Kidney (tissue), 14 donors: ENCODE measurements around the gene SNAP25. TPM values are rescaled to one million over a fixed set of nuclear protein-coding genes. Genes with fewer than 3 reads are reported as not detected.

Experiments used
- DNase-seq, 5 donors: peaks; one replicate each; pipeline ENCODE4 v3.0.0-alpha.2; 2013 to 2020
- FAIRE-seq: peaks from 2 replicates; lab custom pipeline; 2012; peaks lifted over from hg19 to GRCh38; lab: Jason Lieb, UNC
- H3K27ac ChIP-seq, 2 donors: one replicate each; pipeline ENCODE4 v1.7.0; 2013; ENCODE audit warnings: low read depth in 2 of 2, low read length in 2 of 2, inconsistent platforms in 1 of 2
- H3K27me3 ChIP-seq: one replicate; pipeline ENCODE4 v1.7.1; 2013; ENCODE audit warnings: low read length, inconsistent platforms; ENCODE audit not compliant: control insufficient read depth, insufficient read depth
- H3K36me3 ChIP-seq, 3 donors: one replicate each; pipeline versions ENCODE4 v1.7.0 to v1.7.1; 2013; ENCODE audit warnings: low read length in 3 of 3, control low read depth in 1 of 3, inconsistent platforms in 1 of 3; ENCODE audit not compliant: insufficient read depth in 3 of 3, control insufficient read depth in 2 of 3
- H3K4me1 ChIP-seq, 3 donors: one replicate each; pipeline versions ENCODE4 v1.7.0 to v1.7.1; 2013; ENCODE audit warnings: low read length in 3 of 3, inconsistent platforms in 1 of 3, low read depth in 1 of 3; ENCODE audit not compliant: control insufficient read depth in 2 of 3, insufficient read depth in 2 of 3
- H3K4me3 ChIP-seq, 3 donors: one replicate each; pipeline versions ENCODE4 v1.7.0 to v1.8.1; 2013; ENCODE audit warnings: low read length in 3 of 3, control low read depth in 1 of 3, inconsistent platforms in 1 of 3
- H3K9ac ChIP-seq, 3 donors: one replicate each; pipeline versions ENCODE4 v1.7.0 to v1.7.1; 2013; ENCODE audit warnings: low read length in 3 of 3, control low read depth in 1 of 3, inconsistent platforms in 1 of 3
- H3K9me3 ChIP-seq, 3 donors: one replicate each; pipeline versions ENCODE4 v1.7.0 to v1.7.1; 2013; ENCODE audit warnings: low read length in 3 of 3, control low read depth in 1 of 3, inconsistent platforms in 1 of 3; ENCODE audit not compliant: control insufficient read depth in 2 of 3, insufficient read depth in 1 of 3
- CTCF ChIP-seq: IDR thresholded peaks from 3 replicates; pipeline ENCODE4 v1.5.1; 2012; ENCODE audit warnings: mild to moderate bottlenecking, moderate library complexity, borderline replicate concordance; ENCODE audit not compliant: insufficient read depth; ENCODE audit errors: extremely low read depth
- intact Hi-C: fragments of 100-400 bp; cut with DNase I; formaldehyde crosslinking; loops from one replicate; pipeline ENCODE4 v1.11.1; 2022
- polyA plus RNA-seq: library from polyadenylated mRNA; stranded (reverse); fragments of 350-450 nt; fragmentation: Illumina TruSeq; extraction: RNeasy Lipid Tissue Mini Kit (QIAGEN cat#74804); gene quantifications from one replicate; pipeline ENCODE4 v1.2.3, GENCODE V29; 2014; ENCODE audit warnings: low read depth, low replicate concordance; ENCODE audit not compliant: insufficient read depth
- total RNA-seq: library from RNA; stranded (reverse); fragmentation: NEBNext Ultra II Directional; extraction: Animal tissue kit (Norgen Biotek cat#: 25700); gene quantifications from one replicate; pipeline ENCODE4 v1.2.1, GENCODE V29; 2021
- donor health status: control.
- donor health status: control.
- donor health status: control.
- donor health status: control.
- donor health status: control.
- donor health status: DM: yes; HTN: yes; CAD: no.
- donor health status: Normal renal cell carcinoma (clear cell type).

SNAP25 gene
- total and polyA plus RNA-seq, 2 donors from 2014 or later = 1.4 to 6.2 TPM

- no peak for TF ChIP-seq CTCF
- peaks cover 0 to under 1% (median 0%) of the 10 kb centered on the region in 3 donors for H3K36me3 ChIP-seq
- no peaks in the 10 kb centered on the region for H3K4me1 ChIP-seq
- no peak overlapping the region for H3K9ac ChIP-seq
- no peak overlapping the region for H3K27ac ChIP-seq
- FAIRE-seq (no peak), DNase-seq (no peak)
- H3K4me3 ChIP-seq = no peak overlapping the region
- intact Hi-C loops = no loop called here
- H3K9me3 ChIP-seq = peaks cover 0 to 8% (median 0%) of the 10 kb centered on the region in 3 donors
- no peaks in the 10 kb centered on the region for H3K27me3 ChIP-seq
Measured at GRCh38 chr20:10313701-10314100, 95.1 kb downstream of the SNAP25 start.

GRCh38 chr20:10314198-10314597, 95.6 kb downstream of the SNAP25 start:
- intact Hi-C loops = no loop called here
- no peak for TF ChIP-seq CTCF
- no peaks in the 10 kb centered on the region for H3K36me3 ChIP-seq
- DNase-seq (peak in 1 of 5 donors; percentile 13), FAIRE-seq (no peak)
- no peaks in the 10 kb centered on the region for H3K27me3 ChIP-seq
- H3K4me1 ChIP-seq = no peaks in the 10 kb centered on the region
- H3K9ac ChIP-seq = no peak overlapping the region
- no peak overlapping the region for H3K4me3 ChIP-seq
- H3K9me3 ChIP-seq = peaks cover 0 to 8% (median 0%) of the 10 kb centered on the region in 3 donors
- H3K27ac ChIP-seq = no peak overlapping the region

GRCh38 chr20:10315138-10315537, 96.5 kb downstream of the SNAP25 start:
- intact Hi-C loops = no loop called here

More at GRCh38 chr20:10315138-10315537, 96.5 kb downstream of the SNAP25 start:
- Histone ChIP-seq H3K4me3 (no peak overlapping the region), H3K27ac (no peak overlapping the region), H3K9ac (no peak overlapping the region), H3K36me3 (no peaks in the 10 kb centered on the region), H3K27me3 (no peaks in the 10 kb centered on the region), H3K4me1 (no peaks in the 10 kb centered on the region), H3K9me3 (peaks cover 0 to 8% (median 0%) of the 10 kb centered on the region in 3 donors)
- FAIRE-seq (no peak), DNase-seq (no peak)
- no peak for TF ChIP-seq CTCF
